Nephron (organoid): ENCODE results near the gene PITPNC1.
"Not testable (repeated sequence)": the region's sequence is repeated elsewhere in the genome, so short reads cannot be mapped to it uniquely, and the experiment has no call there.

Source experiments
- H3K27ac Mint-ChIP-seq, 3 experiments: 2 replicates each; pipeline ENCODE4 v1.8.0; 2020; ENCODE audit warnings: mixed read lengths in 3 of 3, mild to moderate bottlenecking in 2 of 3, moderate library complexity in 1 of 3
- H3K27me3 Mint-ChIP-seq: 2 replicates; pipeline ENCODE4 v1.8.0; 2021; ENCODE audit warnings: low read depth, mild to moderate bottlenecking, moderate library complexity, mixed read lengths
- H3K36me3 Mint-ChIP-seq: 2 replicates; pipeline ENCODE4 v1.8.0; 2020; ENCODE audit warnings: low read depth, mixed read lengths
- H3K4me1 Mint-ChIP-seq: 2 replicates; pipeline ENCODE4 v1.8.0; 2020; ENCODE audit warnings: mixed read lengths
- H3K4me3 Mint-ChIP-seq, 3 experiments: 2 replicates each; pipeline ENCODE4 v1.8.0; 2020; ENCODE audit warnings: mild to moderate bottlenecking in 3 of 3, mixed read lengths in 3 of 3, moderate library complexity in 2 of 3
- H3K9me3 Mint-ChIP-seq: 2 replicates; pipeline ENCODE4 v1.8.0; 2020; ENCODE audit warnings: mixed read lengths
- CTCF ChIP-seq, 3 experiments: fragments of 200-600 bp; sonication (generic); IDR thresholded peaks; one replicate each; pipeline ENCODE4 v1.5.0; 2021; ENCODE audit warnings: antibody characterized with exemption in 3 of 3; ENCODE audit not compliant: unreplicated experiment in 3 of 3

The PITPNC1 gene

GRCh38 chr17:67623767-67624166 lies 246.7 kb downstream of the PITPNC1 start:
- Mint-ChIP-seq H3K36me3 (no peaks in the 10 kb centered on the region), H3K4me3 (no peak overlapping the region), H3K27me3 (no peaks in the 10 kb centered on the region), H3K4me1 (no peaks in the 10 kb centered on the region), H3K9me3 (no peaks in the 10 kb centered on the region), H3K27ac (no peak overlapping the region)
- TF ChIP-seq CTCF (IDR thresholded peaks at IDR 0.05; ENCODE audit: unreplicated experiment in 3 of 3), result no peak

GRCh38 chr17:67624886-67625656 lies 248.0 kb downstream of the PITPNC1 start:
- no peak for TF ChIP-seq CTCF (IDR thresholded peaks at IDR 0.05; ENCODE audit: unreplicated experiment in 3 of 3)
- Mint-ChIP-seq H3K4me1 (peaks cover 4% of the 10 kb centered on the region), H3K27me3 (peaks cover 4% of the 10 kb centered on the region), H3K27ac (no peak overlapping the region), H3K9me3 (no peaks in the 10 kb centered on the region), H3K4me3 (no peak overlapping the region), H3K36me3 (no peaks in the 10 kb centered on the region)

- no peak for TF ChIP-seq CTCF (IDR thresholded peaks at IDR 0.05; ENCODE audit: unreplicated experiment in 3 of 3)
- peaks cover 4% of the 10 kb centered on the region for H3K4me1 Mint-ChIP-seq
- H3K9me3 Mint-ChIP-seq, result no peaks in the 10 kb centered on the region
- no peak overlapping the region for H3K4me3 Mint-ChIP-seq
- no peaks in the 10 kb centered on the region for H3K36me3 Mint-ChIP-seq
- peaks cover 4% of the 10 kb centered on the region for H3K27me3 Mint-ChIP-seq
- H3K27ac Mint-ChIP-seq, result no peak overlapping the region
Observed at GRCh38 chr17:67625971-67626370, 248.9 kb downstream of the PITPNC1 start.

- H3K4me3 Mint-ChIP-seq, result no peak overlapping the region
- H3K36me3 Mint-ChIP-seq, result peaks cover 3% of the 10 kb centered on the region
- H3K4me1 Mint-ChIP-seq, result peaks cover 4% of the 10 kb centered on the region
- H3K9me3 Mint-ChIP-seq, result no peaks in the 10 kb centered on the region
- no peak for TF ChIP-seq CTCF (IDR thresholded peaks at IDR 0.05; ENCODE audit: unreplicated experiment in 3 of 3)
- H3K27ac Mint-ChIP-seq, result peak overlapping the region in 1 of 3 experiments; percentile 53
- peaks cover 4% of the 10 kb centered on the region for H3K27me3 Mint-ChIP-seq
Observed at GRCh38 chr17:67628580-67629013, 251.5 kb downstream of the PITPNC1 start.

- Mint-ChIP-seq H3K27ac (no peak overlapping the region), H3K4me3 (no peak overlapping the region), H3K9me3 (no peaks in the 10 kb centered on the region), H3K27me3 (peaks cover 4% of the 10 kb centered on the region), H3K4me1 (peaks cover 4% of the 10 kb centered on the region), H3K36me3 (peaks cover 3% of the 10 kb centered on the region)
- peak; percentile 26 to 46 (median 30) for TF ChIP-seq CTCF (IDR thresholded peaks at IDR 0.05; ENCODE audit: unreplicated experiment in 3 of 3)
Observed at GRCh38 chr17:67629971-67630320, 252.9 kb downstream of the PITPNC1 start.

- not testable (repeated sequence) for H3K36me3 Mint-ChIP-seq, H3K4me3 Mint-ChIP-seq, H3K9me3 Mint-ChIP-seq, H3K27me3 Mint-ChIP-seq, H3K4me1 Mint-ChIP-seq, H3K27ac Mint-ChIP-seq
Observed at GRCh38 chr17:67630836-67631235, 253.8 kb downstream of the PITPNC1 start.
